Sigmoid colon (tissue), 4 donors: ENCODE measurements around the gene TNFRSF1B.

Experiments used
- EP300 ChIP-seq, 4 donors: sonication (generic); formaldehyde crosslinking; IDR thresholded peaks; one replicate each; pipeline ENCODE4 v1.6.1; 2017; ENCODE audit warnings: antibody characterized with exemption in 4 of 4
- POLR2A ChIP-seq, 2 donors: fragments of 450-650 bp; IDR thresholded peaks; one replicate each; pipeline ENCODE4 v1.6.1; 2016; ENCODE audit warnings: antibody characterized with exemption in 2 of 2, mild to moderate bottlenecking in 2 of 2, moderate library complexity in 2 of 2
- POLR2AphosphoS5 ChIP-seq, 4 donors: sonication (generic); formaldehyde crosslinking; IDR thresholded peaks; one replicate each; pipeline ENCODE4 v1.6.1; 2017; ENCODE audit warnings: antibody characterized with exemption in 4 of 4

DNA sequence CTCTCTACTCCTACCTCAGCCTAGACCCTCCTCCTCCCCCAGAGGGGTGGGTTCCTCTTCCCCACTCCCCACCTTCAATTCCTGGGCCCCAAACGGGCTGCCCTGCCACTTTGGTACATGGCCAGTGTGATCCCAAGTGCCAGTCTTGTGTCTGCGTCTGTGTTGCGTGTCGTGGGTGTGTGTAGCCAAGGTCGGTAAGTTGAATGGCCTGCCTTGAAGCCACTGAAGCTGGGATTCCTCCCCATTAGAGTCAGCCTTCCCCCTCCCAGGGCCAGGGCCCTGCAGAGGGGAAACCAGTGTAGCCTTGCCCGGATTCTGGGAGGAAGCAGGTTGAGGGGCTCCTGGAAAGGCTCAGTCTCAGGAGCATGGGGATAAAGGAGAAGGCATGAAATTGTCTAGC is 41.5 kb downstream of the TNFRSF1B start:
- TF ChIP-seq EP300 (IDR thresholded peaks at IDR 0.05) (no peak), POLR2AphosphoS5 (IDR thresholded peaks at IDR 0.05) (no peak), POLR2A (IDR thresholded peaks at IDR 0.05) (no peak)
